Islet of Langerhans (tissue), 1 donor: ENCODE measurements around the gene METTL9.
"Not testable (repeated sequence)": the region's sequence is repeated elsewhere in the genome, so short reads cannot be mapped to it uniquely, and the experiment has no call there.

Experiments used
- FAIRE-seq: peaks from one replicate; lab custom pipeline; 2011; peaks lifted over from hg19 to GRCh38; lab: Jason Lieb, UNC

Gene METTL9

DNA sequence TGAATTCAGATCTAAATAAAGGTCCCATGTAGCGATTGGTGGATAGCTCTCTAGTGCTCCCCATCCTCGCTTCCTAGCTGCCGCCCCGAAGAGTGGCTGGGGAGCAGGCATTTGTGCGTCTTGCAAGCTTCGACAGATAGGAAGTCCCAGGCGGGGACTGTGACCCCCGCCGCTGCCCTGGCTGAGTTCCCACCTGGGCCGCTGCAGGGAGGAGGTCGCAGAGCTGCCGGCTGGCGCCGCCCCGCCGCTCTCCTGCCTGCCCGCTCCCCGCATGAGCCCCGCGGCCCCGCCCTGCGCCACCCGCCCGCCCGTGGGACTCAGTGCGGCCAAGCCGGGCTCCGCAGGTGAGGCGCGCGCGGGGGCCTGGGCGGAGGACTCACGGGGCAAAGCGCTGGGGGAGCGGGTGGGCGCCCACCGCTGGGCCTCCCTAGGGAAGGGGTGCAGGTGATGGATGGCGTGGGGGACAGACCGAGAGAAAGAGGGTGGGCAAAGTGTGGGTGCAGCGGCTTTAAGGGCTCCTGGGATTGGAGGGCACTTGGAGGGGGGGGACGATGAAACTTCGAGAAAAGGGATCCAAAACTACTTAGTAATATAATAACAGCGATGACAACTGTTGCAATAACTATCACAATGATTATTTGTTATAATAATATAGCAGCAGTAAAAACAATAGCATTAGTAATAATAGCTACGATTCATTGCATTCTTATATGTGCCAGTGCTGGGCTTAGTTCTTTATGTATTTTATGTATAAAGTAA is 64.7 kb downstream of the METTL9 start, which contains the start of gene OTOA:
TSS of gene OTOA (plus strand) at position 80 of the 759 bp plus-strand sequence. CDS start 14,547 bp downstream, outside the sequence.
- no peak for FAIRE-seq

DNA sequence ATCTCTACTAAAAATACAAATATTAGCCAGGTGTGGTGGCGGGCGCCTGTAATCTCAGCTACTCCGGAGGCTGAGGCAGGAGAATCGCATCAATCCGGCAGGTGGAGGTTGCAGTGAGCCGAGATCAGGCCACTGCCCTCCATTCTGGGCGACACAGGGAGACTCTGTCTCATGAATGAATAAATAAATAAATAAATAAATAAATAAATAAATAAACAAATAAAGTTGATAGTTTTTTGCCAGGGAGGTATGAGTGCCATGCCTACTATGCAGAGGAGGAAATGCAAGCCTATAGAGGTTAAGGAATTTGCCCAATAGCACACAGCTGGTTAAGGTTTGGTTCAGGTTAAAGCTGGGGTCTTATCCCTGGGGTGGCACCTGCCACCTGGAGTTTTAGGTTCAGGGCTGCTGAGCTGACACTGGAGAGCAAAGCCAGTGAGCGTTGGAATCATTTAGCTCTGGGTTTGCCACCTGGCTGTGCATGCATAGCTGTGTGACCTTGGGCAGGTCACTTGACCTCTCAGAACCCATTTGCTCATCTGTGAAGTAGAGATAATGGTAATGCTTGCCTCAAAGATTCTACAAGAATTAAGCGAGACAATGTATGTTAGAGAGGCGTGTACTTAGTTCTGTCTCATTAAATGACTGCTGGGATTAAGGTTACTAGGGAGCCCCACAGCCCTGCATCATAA is 65.6 kb downstream of the METTL9 start:
- FAIRE-seq, result no peak

DNA sequence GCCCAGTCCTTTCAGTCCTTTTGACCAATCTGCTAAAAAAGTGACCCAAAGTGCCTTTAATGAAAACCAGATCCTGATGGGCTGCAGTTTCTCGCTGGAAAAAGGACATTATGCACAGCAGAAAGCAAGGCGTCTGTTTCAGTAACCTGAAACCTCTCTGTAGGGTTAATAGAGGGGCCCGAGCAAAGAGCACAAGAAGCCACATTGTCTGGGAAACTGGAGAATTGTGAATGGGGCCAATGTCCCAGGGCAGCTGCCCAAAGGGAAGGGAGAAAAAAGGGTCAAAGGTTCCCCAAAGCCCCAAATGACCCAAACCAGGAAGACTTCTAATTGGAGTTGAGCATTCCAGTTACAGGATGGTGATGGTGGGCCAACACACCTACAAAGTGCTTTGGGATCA is 67.4 kb downstream of the METTL9 start:
- FAIRE-seq, result no peak

DNA sequence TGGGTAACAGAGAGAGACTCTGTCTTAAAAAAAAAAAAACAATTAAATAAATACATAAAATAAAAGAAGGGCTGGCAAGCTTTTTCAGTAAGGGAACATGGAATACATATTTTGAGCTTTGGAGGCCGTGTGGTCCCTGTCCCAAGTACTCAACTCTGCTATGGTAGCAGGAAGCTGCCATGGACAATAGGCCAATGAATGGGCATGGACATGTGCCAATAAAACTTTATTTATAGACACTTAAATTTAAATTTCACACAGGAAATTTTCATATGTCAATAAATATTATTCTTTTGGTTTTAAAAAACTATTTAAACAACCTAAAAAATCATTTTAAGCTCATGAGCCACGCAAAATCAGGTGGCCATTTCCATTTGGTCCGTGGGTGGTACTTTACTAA is 68.2 kb downstream of the METTL9 start:
- no peak for FAIRE-seq

DNA sequence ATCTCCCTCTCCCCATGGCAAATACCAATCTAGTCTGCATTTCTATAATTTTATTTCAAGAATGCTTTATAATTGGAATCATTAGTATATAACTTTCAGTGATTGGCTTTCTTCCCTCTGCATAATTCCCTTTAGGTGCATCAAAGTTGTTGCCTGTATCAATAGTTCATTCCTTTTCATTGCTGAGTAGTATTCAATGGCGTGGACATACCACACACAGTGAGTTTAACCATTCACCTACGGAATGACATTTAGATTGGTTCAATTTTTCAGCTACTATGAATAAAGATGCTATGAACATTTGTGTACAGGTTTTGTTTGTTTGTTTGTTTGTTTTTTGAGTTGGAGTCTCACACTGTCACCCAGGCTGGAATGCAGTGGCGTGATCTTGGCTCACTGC is 74.1 kb downstream of the METTL9 start:
- FAIRE-seq, result no peak

DNA sequence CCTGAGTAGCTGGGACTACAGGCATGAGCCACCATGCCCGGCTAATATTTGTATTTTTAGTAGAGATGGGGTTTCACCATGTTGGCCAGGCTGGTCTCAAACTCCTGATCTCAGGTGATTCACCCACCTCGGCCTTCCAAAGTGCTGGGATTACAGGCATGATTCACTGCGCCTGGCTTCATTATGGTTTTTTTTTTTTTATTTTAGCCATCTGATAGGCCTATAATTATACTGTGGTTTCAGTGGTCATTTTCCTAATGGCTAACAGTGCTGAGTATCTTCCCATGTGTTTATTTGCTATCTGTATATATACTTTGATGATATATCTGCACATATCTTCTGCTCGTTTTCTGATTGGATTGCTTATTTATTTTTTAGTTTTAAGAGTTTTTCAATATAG is 75.1 kb downstream of the METTL9 start:
- not testable (repeated sequence) for FAIRE-seq

DNA sequence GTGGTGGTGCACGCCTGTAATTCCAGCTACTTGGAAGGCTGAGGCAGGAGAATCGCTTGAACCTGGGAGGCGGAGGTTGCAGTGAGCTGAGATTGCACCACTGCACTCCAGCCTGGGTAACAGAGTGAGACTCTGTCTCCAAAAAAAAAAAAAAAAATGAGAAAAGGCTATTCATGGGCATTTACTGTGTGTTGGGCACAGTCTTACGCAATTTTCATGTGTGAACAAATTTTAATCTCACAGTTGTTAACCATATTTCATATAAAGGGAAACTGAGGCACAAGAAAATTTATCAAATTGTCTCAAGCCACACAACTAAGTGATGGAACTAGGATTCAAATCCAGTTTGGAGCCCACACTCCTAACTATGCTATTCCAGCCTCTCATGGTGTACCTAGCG is 81.3 kb downstream of the METTL9 start:
- not testable (repeated sequence) for FAIRE-seq

DNA sequence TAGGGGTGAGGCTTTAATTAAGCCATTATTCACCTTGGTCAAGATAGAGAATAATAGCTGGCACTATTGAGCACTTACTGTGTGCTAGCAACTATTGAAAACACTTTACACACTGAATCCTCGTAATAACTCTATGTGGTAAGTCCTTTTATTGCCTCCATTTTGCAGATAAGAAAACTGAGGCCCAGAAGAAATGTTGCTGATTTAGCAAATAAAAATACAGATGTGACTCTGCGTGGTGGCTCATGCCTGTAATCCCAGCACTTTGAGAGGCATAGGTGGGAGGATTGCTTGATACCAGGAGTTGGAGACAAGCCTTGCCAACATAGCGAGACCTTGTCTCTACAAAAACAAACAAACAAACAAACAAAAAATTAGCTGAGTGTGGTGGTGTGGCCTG is 83.8 kb downstream of the METTL9 start:
- no peak for FAIRE-seq

DNA sequence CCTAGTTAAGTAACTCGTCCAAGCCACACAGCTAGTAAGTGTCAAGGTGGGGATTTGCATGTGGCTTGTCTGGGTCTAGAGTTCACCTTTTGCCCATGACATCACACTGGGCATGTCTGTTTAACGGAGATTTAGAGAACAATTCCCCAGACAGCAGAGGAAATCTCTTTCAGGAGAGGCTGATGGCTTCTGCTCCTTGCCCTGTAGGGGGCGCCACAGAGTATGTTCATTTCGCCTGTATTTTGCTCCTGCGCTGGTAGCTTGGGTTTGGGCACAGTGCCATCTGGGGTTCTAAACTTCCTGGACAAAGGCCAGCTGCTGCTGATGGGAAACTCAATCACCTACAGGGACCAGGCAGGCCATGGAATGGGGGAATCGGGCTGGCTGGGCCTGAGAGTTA is 84.8 kb downstream of the METTL9 start:
- FAIRE-seq, result no peak

DNA sequence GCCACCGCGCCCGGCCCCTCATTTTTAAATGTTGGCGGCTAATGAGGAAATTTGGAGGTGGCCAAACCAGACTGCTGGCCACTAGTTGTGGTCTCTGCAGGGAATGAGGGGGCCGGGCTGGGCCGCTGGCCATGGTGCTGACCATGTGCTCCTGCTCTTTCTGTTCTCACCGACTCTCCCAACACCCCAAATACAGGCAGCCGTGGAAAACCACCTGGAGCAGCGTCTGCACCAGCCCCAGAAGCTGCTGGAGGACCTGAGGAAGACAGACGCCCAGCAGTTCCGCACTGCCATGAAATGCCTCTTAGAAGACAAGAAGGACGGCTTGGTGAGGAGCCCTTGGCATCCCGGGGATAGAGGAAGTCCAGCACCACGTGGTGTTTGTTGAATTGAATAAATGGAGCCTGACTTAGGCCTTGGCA is 85.7 kb downstream of the METTL9 start:
- FAIRE-seq, result no peak

DNA sequence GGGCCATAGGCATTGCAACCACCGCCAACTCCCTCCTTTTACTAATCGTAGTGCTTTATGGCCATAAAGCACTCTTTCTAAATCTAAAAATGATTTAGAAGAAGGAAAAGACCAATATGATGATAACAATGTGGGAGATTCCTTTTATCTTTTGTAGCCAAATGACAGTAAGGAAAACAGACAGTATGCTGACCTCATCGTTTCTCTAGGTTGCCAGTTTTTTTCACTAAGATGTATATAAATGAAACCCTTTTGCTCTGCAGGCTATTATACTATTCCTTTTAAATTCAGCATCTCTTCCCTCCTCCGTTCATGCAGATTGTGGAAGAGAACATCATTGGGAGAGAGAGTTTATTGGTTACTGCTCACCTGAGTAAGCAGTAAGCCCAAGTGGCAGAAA is 89.7 kb downstream of the METTL9 start:
- FAIRE-seq, result no peak

DNA sequence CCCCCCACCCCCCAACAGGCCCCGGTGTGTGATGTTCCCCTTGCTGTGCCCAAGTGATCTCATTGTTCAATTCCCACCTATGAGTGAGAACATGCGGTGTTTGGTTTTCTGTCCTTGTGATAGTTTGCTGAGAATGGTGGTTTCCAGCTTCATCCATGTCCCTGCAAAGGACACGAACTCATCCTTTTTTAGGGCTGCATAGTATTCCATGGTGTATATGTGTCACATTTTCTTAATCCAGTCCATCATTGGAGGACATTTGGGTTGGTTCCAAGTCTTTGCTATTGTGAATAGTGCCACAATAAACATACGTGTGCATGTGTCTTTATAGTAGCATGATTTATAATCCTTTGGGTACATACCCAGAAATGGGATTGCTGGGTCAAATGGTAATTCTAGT is 91.6 kb downstream of the METTL9 start:
- FAIRE-seq, result not testable (repeated sequence)

DNA sequence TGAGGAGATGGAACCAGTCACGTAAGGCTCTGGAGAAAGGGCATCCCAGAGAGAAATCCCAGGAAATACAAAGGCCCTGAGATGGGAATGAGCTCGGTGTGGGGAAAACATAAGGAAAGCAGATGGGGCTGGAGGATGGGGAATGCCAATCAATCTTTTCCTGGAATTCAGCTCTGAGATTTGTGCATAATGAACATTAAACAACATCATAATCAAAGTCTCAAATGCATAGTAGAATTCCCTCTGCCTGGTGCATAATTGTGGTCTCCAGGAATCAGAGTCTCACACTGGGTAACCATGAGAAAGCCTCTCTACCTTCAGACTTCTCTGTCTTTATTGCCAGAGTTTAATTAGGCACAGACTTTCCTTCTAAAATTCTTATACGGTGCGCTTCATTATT is 95.2 kb downstream of the METTL9 start:
- FAIRE-seq, result no peak

DNA sequence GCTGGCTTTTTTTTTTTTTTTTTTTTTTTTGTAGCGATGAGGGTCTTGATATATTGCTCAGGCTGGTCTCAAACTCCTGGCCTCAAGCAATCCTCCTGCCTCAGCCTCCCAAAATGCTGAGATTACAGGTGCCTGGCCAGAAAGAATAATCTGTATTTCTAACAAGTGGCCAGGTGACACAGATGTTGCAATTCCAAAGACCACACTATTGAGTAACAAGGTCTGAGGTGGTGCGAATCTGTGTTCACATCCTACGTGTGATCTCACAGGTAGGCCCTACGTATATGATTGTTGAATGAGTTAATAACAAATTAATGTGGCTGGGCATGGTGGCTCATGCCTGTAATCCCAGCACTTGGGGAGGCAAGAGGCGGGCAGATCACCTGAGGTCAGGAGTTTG is 97.7 kb downstream of the METTL9 start:
- FAIRE-seq, result no peak

DNA sequence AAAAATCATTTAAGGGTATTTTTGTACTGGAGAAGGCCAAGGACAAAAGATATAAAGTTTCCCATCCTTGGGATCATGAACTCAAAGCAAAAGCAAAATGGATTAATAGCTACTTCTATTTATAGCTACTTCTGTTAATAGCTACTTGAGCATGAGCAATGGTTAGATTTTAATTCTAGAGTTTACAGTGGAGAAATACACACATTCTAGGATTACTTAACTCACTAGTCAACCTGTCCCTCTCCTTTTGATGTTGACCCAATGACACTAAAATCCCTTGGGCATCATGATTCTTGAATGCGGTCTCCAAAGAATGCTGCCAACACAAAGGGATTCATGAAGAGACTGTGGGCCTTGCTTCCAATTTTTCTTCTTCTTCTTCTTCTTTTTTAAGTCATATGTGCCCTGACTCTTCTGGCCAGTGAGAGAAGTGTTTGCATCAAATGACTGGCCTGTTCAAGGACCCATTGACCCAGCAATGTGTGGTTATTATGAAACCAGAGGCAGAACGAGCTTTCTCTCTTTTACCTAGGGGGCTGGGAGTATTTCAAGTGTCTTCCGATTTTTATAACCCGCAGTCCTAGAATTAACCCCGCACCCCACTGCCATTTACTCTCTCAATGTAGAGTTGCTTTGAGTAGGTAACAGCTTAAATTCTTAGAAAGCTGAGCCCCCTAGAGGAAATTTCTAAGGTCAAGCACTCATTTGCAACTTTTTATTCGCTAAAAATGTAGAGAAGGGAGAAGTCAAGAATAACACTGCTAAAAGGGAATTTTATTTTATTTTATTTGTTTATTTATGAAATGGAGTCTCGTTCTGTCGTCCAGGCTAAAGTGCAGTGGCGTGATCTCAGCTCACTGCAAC is 99.0 kb downstream of the METTL9 start:
- no peak for FAIRE-seq

DNA sequence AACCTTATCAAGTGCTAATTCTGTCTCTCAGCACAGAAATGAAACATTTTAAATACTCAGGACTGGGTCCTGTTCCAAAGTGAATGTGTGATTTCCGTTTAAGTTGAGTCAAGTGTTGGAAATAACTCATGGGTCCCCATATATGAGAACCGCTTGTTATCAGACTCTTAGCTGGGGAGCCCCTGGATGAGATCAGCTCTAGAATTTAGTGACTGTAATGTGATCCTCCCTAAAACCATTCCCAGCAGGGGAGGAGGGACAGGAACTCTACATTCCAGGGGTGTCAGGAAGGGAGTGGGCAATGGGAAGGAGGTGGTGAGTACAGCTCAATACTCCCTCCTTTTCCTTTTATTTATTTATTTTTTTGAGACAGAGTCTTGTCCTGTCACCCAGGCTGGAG is 101.9 kb downstream of the METTL9 start:
- no peak for FAIRE-seq

DNA sequence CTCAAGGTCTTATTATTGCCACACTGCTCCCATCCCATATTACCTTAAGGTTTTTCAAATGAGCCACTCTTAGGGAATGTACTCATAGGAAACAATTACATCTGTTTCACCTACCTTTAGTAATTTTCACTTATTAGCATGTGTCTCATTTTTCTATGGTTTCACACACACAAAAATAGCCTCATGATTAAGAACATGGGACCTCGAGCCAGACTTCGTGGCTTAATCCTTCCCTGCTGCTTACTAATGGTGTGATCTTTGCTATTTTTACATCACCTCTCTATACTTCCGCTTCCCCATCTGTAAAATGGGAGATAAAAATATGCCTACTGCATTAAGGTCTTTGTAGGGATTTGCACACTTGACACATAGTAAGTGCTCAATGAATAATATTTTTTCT is 102.9 kb downstream of the METTL9 start:
- no peak for FAIRE-seq

DNA sequence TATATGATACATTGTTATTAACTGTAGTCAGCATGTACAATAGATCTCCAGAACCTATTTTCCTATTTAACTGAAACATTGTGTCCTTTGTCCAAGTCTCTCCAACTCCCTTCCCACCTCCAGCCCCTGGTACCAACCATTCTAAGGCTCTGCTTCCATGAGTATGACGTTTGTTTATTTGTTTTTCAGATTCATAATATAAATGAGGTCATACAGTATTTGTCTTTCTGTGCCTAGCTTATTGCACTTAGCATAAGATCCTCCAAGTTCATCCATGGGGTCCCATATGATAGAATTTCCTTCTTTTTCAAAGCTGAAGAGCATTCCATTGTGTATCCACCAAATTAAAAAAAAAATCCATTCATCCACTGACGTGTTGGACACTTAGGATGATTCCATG is 103.8 kb downstream of the METTL9 start:
- no peak for FAIRE-seq

DNA sequence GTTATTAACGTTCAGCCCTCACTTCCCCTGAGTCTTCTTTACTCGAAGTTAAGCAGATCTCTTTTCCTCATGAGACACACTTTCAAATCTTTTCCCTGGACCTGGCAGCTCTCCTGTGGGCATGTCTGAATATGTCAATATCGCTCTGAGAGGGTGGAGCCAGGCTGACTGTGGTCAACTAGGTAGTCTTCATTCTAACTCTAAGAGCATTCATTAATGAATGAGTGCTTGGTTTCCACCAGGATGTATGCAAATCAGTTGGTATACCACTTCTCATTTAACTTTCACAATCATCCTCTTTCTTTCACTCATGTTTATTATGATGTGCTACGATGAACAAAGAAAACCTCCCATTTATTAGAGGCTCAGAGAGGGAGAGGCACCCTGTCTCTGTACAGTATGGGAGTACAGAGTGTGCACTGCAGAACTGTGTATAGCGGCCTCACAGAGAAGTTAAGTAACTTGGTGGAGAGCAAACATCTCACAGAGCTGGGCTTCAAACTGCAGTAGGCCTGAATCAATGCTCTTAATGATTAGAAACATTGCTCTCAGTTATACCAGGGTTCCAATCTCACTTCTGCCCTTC is 104.3 kb downstream of the METTL9 start:
- no peak for FAIRE-seq

DNA sequence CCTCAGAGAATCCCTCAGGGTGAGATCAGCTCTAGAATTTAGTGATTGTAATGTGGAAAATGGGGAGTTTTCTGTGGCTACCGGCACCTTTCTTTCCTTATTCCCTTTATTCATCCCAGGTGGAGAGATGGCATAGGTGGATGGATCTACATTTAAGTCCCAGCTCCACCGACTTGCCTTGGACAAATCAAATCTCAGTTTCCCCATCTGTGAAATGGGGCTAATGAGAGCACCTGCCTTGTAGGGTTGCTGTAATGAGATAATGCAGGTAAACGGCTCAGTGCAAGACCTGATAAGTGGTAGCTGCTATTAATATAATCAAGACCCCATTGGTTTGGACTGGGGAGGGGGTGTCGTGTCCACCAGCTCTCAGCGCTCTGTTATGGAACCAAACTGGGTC is 104.9 kb downstream of the METTL9 start:
- FAIRE-seq, result no peak

DNA sequence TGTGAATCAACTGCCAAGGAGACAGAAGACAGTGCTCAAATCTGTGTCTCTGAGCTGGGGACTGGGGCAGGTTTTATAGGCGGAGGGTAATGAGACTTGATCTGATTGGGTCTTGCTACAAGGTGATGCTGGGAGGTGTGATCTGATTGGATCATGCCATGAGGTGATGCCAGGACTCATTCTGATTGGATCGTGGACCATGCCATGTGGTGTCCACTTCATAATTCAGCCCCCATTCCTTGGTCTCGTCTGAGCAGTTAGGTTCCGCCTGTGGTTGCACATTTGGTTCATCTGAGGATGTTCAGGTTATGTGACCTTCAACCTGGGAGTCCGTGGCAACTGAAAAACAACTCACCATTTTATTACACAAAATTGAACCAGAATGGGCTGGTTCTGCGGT is 105.4 kb downstream of the METTL9 start:
- no peak for FAIRE-seq
